GM21381 (cell line): Measurements from ENCODE around the gene SMG6.
A peak's percentile ranks its signal among the peaks of the same experiment; 100 is the strongest.
"Not testable (repeated sequence)": the region's sequence is repeated elsewhere in the genome, so short reads cannot be mapped to it uniquely, and the experiment has no call there.

Experiments
- ATAC-seq: cut with Tn5 transposase; IDR thresholded peaks from one replicate; pipeline ENCODE4 v1.9.1; 2021; ENCODE audit warnings: mild to moderate bottlenecking, moderate library complexity; ENCODE audit not compliant: unreplicated experiment

SMG6 gene

DNA sequence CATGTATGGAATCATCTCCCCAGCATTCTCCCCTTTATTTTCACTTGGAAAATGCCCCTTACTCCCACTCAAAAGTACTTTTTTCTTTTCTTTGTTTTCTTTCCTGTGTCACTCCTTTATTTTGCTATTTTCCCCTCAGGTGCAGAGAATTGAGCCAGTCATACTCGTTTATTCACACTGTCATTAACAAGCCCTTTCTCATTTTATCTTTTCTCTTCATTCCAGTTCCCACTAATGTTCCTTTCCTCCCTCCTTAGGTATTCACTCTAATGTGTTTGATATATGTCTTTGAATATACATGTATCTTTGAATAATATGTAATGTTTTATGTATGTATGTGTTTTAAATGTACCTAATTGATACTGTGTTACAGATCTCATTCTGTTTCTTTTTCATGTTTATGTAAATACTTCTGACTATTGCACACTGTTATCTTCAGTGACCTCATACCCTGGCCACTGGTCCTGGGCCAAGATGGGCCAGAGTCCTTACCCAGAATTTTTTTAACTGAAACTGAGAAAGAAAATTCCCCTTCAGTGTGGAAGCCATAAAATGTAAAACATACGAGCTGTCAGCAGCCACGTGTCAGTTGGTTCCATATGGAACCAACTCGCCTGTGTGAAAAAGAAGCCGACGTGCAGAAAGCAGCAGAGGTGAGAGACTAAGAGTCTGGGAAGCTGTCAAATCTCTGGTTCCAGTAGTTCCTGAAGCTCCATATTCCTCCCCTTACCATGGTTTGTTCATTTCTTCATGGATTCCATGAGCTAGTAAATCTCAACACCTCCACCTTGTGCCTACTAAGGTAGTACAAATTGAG, 6.0 kb upstream of the SMG6 start:
- no peak for ATAC-seq

DNA sequence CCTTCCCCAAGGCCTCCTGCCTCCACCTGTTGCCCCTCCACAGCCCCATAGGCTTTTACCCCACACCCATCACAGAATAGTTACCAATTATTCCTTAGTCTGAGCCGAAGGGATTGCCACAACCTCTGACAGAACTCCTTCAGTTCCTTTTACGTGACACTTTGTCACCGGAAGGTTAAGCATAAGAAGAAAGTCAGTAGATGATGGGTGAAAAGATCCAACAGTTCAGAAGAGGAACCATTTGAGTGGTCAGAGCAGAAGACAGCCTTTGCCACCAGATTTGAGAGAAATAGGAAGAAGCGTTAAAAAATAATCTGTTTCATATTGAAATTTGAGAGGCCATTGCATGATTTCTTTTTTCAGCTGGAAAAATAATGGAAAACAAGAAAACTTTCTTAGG, 1.3 kb upstream of the SMG6 start:
- no peak for ATAC-seq

DNA sequence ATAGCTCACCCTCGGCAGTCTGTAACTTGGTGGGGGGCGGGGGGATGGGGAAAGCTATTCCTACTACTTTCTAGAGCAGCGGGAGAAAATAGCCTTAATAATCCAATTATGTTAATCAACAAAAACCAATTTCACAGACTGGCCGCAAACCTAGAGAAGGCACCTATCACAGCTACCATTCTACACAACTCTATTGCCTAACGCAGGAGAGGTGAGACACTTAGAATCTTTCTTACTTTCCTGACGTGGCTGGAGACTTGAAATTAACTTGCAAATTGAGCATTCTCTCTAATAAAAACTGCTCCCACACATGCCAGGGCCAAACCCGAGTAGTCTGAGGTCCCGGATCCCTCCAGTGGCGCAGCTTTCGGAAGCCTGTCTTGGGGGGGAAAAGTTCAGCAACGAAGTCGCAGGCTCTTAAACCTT, 794 bp downstream of the SMG6 start:
- ATAC-seq: no peak

GRCh38 chr17:2299756-2300155, 3.8 kb downstream of the SMG6 start:
- ATAC-seq: no peak

GRCh38 chr17:2299136-2299535, 4.4 kb downstream of the SMG6 start:
- ATAC-seq: no peak

- no peak for ATAC-seq
These were observed 6.6 kb downstream of the SMG6 start for GRCh38 chr17:2297023-2297422.

GRCh38 chr17:2295575-2295974, 8.0 kb downstream of the SMG6 start:
- no peak for ATAC-seq

DNA sequence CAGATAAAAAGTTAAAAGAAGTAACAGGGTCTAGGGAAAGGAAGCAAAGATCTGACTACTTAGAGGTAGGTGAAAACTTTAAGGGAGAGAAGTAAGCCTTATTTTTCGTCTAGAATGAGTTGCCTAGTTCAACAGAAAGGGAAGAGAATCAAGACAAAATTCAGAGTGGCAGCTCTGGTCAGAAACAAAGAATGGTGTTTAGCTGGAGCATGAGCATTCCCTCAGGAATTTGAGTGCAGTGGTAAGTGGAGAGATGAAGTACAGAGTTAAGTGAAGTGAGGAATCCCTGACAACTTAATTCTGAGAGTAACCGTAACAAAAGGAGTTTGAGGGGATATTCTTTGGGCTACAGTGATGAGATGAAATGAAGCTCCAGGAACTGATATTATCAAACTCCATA, 11.5 kb downstream of the SMG6 start:
- ATAC-seq: no peak

DNA sequence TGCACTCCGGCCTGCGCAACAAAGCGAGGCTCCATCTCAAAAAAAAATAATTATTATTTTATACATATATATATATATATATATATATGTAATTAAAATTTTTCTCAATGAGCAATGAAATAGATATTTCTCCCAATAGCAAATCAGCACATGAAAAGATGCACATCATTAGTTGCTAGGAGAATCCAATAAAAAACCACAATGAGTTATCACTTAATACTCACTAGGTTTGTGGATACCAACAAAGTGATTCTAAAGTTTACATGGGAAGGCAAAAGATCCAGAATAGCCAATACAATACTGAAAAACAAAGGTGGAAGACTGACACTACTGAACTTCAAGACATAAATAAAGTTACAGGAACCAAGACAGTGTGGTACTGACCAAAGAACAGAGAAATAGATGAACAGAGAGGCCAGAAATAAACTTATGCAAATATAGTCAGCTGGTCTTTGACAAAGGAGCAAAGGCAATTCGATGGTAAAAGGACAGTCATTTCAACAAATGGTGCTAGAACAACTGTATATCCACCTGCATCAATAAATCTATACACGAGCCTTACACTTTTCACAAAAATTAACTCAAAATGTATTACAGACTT, 13.6 kb downstream of the SMG6 start:
- ATAC-seq: no peak

DNA sequence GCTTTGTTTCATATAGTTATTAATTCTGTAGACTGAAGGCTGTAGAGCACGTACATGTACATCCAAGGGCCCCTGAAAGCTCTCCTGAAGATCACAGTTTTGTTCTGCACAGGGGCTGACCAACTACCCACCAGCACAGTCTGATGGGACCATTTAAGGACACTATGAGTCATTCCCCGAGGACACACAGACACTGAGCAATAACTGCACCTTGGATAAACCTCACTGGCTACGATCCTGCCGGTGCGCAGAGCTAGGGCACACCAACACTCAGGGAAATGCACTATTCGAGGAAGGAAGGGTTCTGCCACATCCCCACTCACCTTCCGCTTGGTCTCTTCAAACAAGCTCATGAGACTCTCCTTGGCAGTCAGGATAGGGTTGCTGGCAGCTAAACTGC, 20.3 kb downstream of the SMG6 start:
- ATAC-seq: no peak

DNA sequence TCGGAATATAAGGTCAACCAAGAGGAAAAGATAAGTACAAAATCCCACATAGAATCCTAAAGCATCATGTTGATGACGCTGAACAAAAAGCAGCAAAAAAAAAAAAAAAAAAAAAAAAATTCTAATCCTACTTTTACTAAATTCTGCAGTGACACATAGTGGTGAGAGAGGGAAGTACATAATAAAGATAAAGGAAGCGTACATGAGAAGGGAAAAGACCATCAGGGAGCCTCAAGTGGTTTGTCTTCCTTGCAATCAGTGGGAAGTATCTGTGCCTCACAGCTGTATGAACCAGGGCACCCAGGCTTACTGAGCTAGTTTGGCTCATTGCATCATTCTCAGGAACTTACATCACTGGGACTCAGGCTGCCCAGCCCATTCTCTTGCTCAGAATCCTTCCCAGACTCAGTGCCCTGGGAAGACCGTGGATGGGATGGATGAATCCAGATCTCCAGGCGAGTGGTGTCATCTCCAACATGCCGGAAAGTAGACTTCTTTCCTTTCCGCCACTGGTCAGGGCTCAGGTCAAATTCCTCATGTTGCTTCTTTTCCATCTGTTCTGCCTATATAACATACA, 21.2 kb downstream of the SMG6 start:
- no peak for ATAC-seq

DNA sequence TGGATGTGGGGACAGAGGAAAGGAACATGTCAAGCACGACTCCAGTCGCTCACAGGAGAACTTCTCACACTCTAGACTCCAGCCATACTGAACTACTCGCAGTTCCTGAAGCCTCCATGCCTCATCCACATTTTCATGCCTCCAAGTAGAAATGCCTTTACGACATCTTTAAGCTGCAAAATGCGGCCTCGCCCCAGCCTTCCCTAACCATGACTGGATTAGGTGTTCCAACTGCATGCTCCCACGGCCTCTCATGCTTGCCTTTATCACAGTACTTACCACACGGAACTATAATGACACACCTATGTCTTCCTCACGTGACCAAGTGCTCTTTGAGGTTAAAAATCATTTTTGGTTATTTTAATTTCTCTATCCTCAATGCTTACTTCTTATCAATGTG, 23.9 kb downstream of the SMG6 start:
- no peak for ATAC-seq

DNA sequence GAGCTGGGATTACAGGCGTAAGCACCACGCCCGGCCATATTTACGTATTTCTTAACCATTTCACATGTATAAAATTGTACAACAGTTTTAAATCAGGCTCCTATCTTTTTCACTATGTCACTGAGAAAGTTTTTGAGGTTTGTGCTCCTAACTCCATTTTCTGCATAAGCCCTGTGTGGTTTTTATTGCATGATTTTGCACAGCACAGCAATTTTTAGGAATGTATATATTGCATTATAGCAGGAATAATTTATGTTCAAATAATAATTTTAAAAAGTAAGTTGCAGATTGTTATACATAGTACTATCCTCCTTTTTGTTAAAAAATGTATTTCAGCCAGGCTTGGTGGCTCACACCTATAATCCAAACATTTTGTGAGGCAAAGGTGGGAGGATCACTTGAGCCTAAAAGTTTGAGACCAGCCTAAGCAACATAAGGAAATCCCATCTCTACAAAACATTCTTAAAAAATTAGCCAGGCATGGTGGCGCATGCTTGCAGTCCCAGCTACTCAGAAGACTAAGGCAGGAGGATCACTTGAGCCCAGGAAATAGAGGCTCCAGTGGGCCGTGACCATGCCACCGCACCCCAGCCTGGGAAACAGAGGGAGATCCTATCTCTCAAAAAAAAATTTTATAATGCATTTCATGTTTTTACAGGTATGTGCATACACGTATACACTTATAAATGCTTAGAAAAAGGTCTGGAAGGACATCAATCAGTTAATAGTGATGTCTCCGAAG, 26.0 kb downstream of the SMG6 start:
- ATAC-seq: no peak

- ATAC-seq: no peak
These were observed 27.9 kb downstream of the SMG6 start for GRCh38 chr17:2275722-2276121.

DNA sequence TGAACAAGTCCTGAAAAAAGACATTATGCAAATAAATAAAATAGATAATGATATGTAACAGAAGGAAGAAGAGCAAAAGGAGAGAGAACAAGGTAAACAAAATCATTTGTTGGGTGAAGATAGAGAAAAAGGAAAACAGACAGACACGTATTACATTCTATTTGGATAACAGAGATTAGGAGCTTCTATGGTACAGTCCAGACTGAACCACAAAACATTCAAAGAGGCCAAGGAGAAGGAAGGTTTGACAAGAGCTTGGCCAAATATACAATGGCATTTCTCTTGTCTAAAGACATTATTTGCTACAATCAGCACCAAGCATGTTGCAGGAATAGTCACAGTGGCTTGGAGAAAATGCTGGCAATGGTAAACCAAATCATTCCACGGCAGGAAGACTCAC, 29.2 kb downstream of the SMG6 start:
- no peak for ATAC-seq

- no peak for ATAC-seq
These were observed 31.4 kb downstream of the SMG6 start for GRCh38 chr17:2271985-2272702.

DNA sequence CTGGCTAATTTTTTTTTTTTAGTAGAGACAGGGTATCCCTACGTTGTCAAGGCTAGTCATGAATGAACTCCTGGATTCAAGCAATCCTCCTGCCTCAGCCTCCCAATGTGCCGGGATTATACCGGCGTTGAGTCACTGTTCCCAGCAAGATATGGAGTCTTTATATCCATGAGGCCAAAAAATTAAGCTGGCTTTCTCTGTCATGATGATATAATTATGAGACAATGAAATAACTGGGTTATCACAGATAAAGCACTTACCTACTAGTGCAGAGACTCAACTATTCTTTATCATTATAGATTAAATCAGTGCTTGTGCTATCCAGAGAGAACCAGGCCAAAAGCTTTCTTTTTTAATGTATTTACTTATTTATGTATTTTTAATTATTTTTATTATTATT, 36.2 kb downstream of the SMG6 start:
- ATAC-seq: no peak

GRCh38 chr17:2266865-2267228, 36.7 kb downstream of the SMG6 start:
- peak; percentile 11 for ATAC-seq

- peak; percentile 76 for ATAC-seq
These were observed 37.3 kb downstream of the SMG6 start for GRCh38 chr17:2266045-2266864.

DNA sequence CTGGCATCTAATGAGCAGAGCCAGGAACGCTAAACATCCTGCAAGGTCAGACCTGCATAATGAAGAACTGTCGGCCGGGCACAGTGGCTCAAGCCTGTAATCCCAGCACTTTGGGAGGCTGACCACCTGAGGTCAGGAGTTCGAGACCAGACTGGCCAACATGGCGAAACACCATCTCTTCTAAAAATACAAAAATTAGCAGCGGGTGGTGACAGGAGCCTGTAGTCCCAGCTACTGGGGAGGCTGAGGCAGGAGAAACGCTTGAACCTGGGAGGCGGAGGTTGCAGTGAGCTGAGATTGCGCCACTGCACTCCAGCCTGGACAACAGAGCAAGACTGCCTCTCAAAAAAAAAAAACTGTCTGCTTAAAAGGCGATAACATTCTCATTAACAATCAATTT, 38.4 kb downstream of the SMG6 start:
- not testable (repeated sequence) for ATAC-seq
